Measurements from ENCODE around the gene POGLUT2. TPM values are rescaled to one million over a fixed set of nuclear protein-coding genes. Genes with fewer than 3 reads are reported as not detected.

The POGLUT2 gene
- polyA plus RNA-seq, 1 donor (not counting 4 experiments of a cell fraction or from before 2014, with no cell fraction given): 8.8 TPM

- FAIRE-seq (peak; percentile 20), DNase-seq (ENCODE audit: low read depth, low spot score) (no peak)
- Histone ChIP-seq H3K9ac (ENCODE audit: control insufficient read depth, extremely low read depth, insufficient read depth, low read length) (no peak overlapping the region), H3K36me3 (ENCODE audit: control insufficient read depth in 2 of 2, extremely low read depth in 1 of 2, insufficient read depth in 2 of 2, low read length in 2 of 2) (peaks cover 0 to 10% of the 10 kb centered on the region in 2 experiments), H3K4me3 (ENCODE audit: control insufficient read depth in 2 of 3, extremely low read depth in 1 of 3, insufficient read depth in 2 of 3, low read depth in 1 of 3, low read length in 3 of 3) (no peak overlapping the region), H2AFZ (ENCODE audit: control insufficient read depth, low read length) (no peak overlapping the region), H3K9me1 (ENCODE audit: control insufficient read depth, extremely low read depth, insufficient read depth, low read length) (no peaks in the 10 kb centered on the region), H3K27me3 (ENCODE audit: control insufficient read depth, extremely low read depth, insufficient read depth, low read length) (no peaks in the 10 kb centered on the region), H3K4me2 (ENCODE audit: control insufficient read depth, extremely low read depth, insufficient read depth, low read depth, low read length) (no peak overlapping the region), H4K20me1 (ENCODE audit: control insufficient read depth, extremely low read depth, insufficient read depth, low read length) (no peaks in the 10 kb centered on the region), H3K4me1 (ENCODE audit: control insufficient read depth, extremely low read depth, insufficient read depth, low read length) (no peaks in the 10 kb centered on the region), H3K27ac (ENCODE audit: control insufficient read depth, insufficient read depth, low read length) (no peak overlapping the region), H3K9me3 (ENCODE audit: control insufficient read depth, low read depth, low read length) (no peaks in the 10 kb centered on the region), H3K79me2 (ENCODE audit: control insufficient read depth, insufficient read depth, low read length) (no peaks in the 10 kb centered on the region)
- dilution Hi-C loops (cut with MboI; ENCODE audit: extremely low pct_ligation_motif_present, low sequenced_read_pairs): no loop called here
- TF ChIP-seq EZH2 (IDR thresholded peaks at IDR 0.05; ENCODE audit: low read length): no peak
- TF ChIP-seq, protein P1, sequence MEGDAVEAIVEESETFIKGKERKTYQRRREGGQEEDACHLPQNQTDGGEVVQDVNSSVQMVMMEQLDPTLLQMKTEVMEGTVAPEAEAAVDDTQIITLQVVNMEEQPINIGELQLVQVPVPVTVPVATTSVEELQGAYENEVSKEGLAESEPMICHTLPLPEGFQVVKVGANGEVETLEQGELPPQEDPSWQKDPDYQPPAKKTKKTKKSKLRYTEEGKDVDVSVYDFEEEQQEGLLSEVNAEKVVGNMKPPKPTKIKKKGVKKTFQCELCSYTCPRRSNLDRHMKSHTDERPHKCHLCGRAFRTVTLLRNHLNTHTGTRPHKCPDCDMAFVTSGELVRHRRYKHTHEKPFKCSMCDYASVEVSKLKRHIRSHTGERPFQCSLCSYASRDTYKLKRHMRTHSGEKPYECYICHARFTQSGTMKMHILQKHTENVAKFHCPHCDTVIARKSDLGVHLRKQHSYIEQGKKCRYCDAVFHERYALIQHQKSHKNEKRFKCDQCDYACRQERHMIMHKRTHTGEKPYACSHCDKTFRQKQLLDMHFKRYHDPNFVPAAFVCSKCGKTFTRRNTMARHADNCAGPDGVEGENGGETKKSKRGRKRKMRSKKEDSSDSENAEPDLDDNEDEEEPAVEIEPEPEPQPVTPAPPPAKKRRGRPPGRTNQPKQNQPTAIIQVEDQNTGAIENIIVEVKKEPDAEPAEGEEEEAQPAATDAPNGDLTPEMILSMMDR (optimal IDR thresholded peaks at IDR 0.05 in 1 of 3, IDR thresholded peaks at IDR 0.05 in 1 of 3, conservative IDR thresholded peaks at IDR 0.05 in 1 of 3; ENCODE audit: extremely low read depth in 1 of 3, insufficient read depth in 2 of 3, low read length in 3 of 3): no peak
Measured at GRCh38 chr13:102836471-102836870, 37.7 kb upstream of the POGLUT2 start.

DNA sequence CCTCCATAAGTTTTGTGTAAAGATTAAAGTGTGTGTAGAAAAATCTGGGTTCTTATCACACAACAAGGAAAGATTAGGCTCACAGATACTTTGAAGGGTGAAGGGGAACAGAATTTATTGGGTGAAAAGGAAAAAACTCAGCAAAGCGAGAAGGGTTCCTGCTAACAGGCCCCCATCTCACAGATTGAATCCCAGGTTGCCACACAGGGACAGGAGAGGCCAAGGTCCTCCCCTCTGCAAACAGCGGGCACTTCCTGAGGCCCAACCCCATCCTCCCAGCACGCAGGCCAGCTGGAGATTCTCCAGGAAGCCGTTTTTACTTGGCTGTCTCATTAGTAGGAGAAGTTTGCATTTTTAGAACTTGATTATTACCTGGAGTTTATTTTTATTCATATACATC, 31.9 kb upstream of the POGLUT2 start:
- Histone ChIP-seq H3K79me2 (ENCODE audit: control insufficient read depth, insufficient read depth, low read length) (peaks cover 2% of the 10 kb centered on the region), H4K20me1 (ENCODE audit: control insufficient read depth, extremely low read depth, insufficient read depth, low read length) (no peaks in the 10 kb centered on the region), H3K9ac (ENCODE audit: control insufficient read depth, extremely low read depth, insufficient read depth, low read length) (no peak overlapping the region), H3K4me2 (ENCODE audit: control insufficient read depth, extremely low read depth, insufficient read depth, low read depth, low read length) (no peak overlapping the region), H3K4me1 (ENCODE audit: control insufficient read depth, extremely low read depth, insufficient read depth, low read length) (peaks cover 16% of the 10 kb centered on the region), H3K9me1 (ENCODE audit: control insufficient read depth, extremely low read depth, insufficient read depth, low read length) (no peaks in the 10 kb centered on the region), H3K9me3 (ENCODE audit: control insufficient read depth, low read depth, low read length) (no peaks in the 10 kb centered on the region), H2AFZ (ENCODE audit: control insufficient read depth, low read length) (no peak overlapping the region), H3K27ac (ENCODE audit: control insufficient read depth, insufficient read depth, low read length) (no peak overlapping the region), H3K27me3 (ENCODE audit: control insufficient read depth, extremely low read depth, insufficient read depth, low read length) (no peaks in the 10 kb centered on the region), H3K4me3 (ENCODE audit: control insufficient read depth in 2 of 3, extremely low read depth in 1 of 3, insufficient read depth in 2 of 3, low read depth in 1 of 3, low read length in 3 of 3) (no peak overlapping the region), H3K36me3 (ENCODE audit: control insufficient read depth in 2 of 2, extremely low read depth in 1 of 2, insufficient read depth in 2 of 2, low read length in 2 of 2) (peaks cover 0 to 3% of the 10 kb centered on the region in 2 experiments)
- DNase-seq (ENCODE audit: low read depth, low spot score) (no peak), FAIRE-seq (no peak)
- dilution Hi-C loops (cut with MboI; ENCODE audit: extremely low pct_ligation_motif_present, low sequenced_read_pairs): no loop called here
- TF ChIP-seq, protein P1 (optimal IDR thresholded peaks at IDR 0.05 in 1 of 3, IDR thresholded peaks at IDR 0.05 in 1 of 3, conservative IDR thresholded peaks at IDR 0.05 in 1 of 3; ENCODE audit: extremely low read depth in 1 of 3, insufficient read depth in 2 of 3, low read length in 3 of 3): no peak

All from keratinocyte (primary cell).